Activated CD8-positive, alpha-beta memory T cell treated with anti-CD3 and anti-CD28 coated beads, Interleukin-2, amount 50 U/mL, for 1 hour (primary cell): ENCODE measurements around the gene LRP11.
"Not testable (repeated sequence)": the region's sequence is repeated elsewhere in the genome, so short reads cannot be mapped to it uniquely, and the experiment has no call there.

Source experiments
- DNase-seq: peaks from one replicate; pipeline ENCODE4 v3.0.0-alpha.2; 2020; ENCODE audit errors: extremely low read depth

Gene LRP11

GRCh38 chr6:149848343-149848742 lies 15.8 kb downstream of the LRP11 start:
- not testable (repeated sequence) for DNase-seq

- DNase-seq = no peak
Measured at GRCh38 chr6:149847939-149848267, 16.3 kb downstream of the LRP11 start.

- DNase-seq = no peak
Measured at GRCh38 chr6:149846321-149846720, 17.8 kb downstream of the LRP11 start.

- no peak for DNase-seq
Measured at GRCh38 chr6:149845549-149845948, 18.6 kb downstream of the LRP11 start.

- DNase-seq = no peak
Measured at GRCh38 chr6:149844480-149844879, 19.7 kb downstream of the LRP11 start.

GRCh38 chr6:149844036-149844435 lies 20.1 kb downstream of the LRP11 start:
- DNase-seq = not testable (repeated sequence)

GRCh38 chr6:149843051-149843633 lies 21.0 kb downstream of the LRP11 start:
- no peak for DNase-seq

- no peak for DNase-seq
Measured at GRCh38 chr6:149842331-149842730, 21.8 kb downstream of the LRP11 start.

GRCh38 chr6:149840345-149841075 lies 23.6 kb downstream of the LRP11 start:
- no peak for DNase-seq

GRCh38 chr6:149834513-149835481 lies 29.4 kb downstream of the LRP11 start:
- peak; percentile 12 for DNase-seq

GRCh38 chr6:149833651-149834050 lies 30.5 kb downstream of the LRP11 start:
- DNase-seq = no peak

- no peak for DNase-seq
Measured at GRCh38 chr6:149831308-149831820, 32.8 kb downstream of the LRP11 start.

GRCh38 chr6:149830731-149831307 lies 33.3 kb downstream of the LRP11 start:
- no peak for DNase-seq

GRCh38 chr6:149825292-149825691 lies 38.9 kb downstream of the LRP11 start:
- no peak for DNase-seq

- no peak for DNase-seq
Measured at GRCh38 chr6:149823013-149823412, 41.1 kb downstream of the LRP11 start.

GRCh38 chr6:149821492-149821891 lies 42.7 kb downstream of the LRP11 start:
- no peak for DNase-seq

- no peak for DNase-seq
Measured at GRCh38 chr6:149820506-149820905, 43.7 kb downstream of the LRP11 start.

GRCh38 chr6:149815788-149816187 lies 48.4 kb downstream of the LRP11 start:
- no peak for DNase-seq

GRCh38 chr6:149813351-149813750 lies 50.8 kb downstream of the LRP11 start:
- DNase-seq = no peak

- no peak for DNase-seq
Measured at GRCh38 chr6:149809798-149810197, 54.4 kb downstream of the LRP11 start.

GRCh38 chr6:149806127-149806526 lies 58.0 kb downstream of the LRP11 start:
- no peak for DNase-seq

- no peak for DNase-seq
Measured at GRCh38 chr6:149783551-149783950, 80.6 kb downstream of the LRP11 start.
